Measurements from ENCODE around the gene PTPRG.
A peak's percentile ranks its signal among the peaks of the same experiment; 100 is the strongest.

The PTPRG gene

DNA sequence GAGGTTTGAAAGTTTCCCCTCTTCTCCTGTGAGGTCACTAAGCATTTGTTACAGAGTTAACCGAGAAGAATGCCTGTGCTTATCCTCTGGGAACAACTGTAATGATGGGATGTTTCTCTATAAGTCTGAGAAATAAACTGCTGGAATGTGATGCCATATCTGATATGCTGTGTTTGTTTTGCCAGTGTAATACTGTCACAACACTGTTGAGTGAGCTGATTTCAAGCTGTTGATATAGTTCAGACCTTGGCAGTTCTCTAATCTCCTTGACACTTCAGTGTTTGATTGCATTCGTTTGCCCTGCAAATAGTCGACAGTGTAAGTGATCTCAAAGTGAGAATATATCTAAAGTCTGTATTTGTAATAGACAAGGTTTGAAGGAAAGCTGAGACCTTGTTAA lies 73.3 kb downstream of the PTPRG start:
- no peaks in the 10 kb centered on the region for H3K27me3 Mint-ChIP-seq (ENCODE audit: low read depth, poor library complexity)
- H3K4me1 Mint-ChIP-seq = peaks cover 16% of the 10 kb centered on the region
- peaks cover 61% of the 10 kb centered on the region for H3K36me3 Mint-ChIP-seq (ENCODE audit: low read depth)
- DNase-seq = no peak
- peak overlapping the region; percentile 69 for H3K27ac Mint-ChIP-seq
- H3K4me3 Mint-ChIP-seq = no peak overlapping the region
- TF ChIP-seq, protein P1, sequence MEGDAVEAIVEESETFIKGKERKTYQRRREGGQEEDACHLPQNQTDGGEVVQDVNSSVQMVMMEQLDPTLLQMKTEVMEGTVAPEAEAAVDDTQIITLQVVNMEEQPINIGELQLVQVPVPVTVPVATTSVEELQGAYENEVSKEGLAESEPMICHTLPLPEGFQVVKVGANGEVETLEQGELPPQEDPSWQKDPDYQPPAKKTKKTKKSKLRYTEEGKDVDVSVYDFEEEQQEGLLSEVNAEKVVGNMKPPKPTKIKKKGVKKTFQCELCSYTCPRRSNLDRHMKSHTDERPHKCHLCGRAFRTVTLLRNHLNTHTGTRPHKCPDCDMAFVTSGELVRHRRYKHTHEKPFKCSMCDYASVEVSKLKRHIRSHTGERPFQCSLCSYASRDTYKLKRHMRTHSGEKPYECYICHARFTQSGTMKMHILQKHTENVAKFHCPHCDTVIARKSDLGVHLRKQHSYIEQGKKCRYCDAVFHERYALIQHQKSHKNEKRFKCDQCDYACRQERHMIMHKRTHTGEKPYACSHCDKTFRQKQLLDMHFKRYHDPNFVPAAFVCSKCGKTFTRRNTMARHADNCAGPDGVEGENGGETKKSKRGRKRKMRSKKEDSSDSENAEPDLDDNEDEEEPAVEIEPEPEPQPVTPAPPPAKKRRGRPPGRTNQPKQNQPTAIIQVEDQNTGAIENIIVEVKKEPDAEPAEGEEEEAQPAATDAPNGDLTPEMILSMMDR (IDR thresholded peaks at IDR 0.05) = no peak
- H3K9me3 Mint-ChIP-seq = peaks cover 26% of the 10 kb centered on the region

DNA sequence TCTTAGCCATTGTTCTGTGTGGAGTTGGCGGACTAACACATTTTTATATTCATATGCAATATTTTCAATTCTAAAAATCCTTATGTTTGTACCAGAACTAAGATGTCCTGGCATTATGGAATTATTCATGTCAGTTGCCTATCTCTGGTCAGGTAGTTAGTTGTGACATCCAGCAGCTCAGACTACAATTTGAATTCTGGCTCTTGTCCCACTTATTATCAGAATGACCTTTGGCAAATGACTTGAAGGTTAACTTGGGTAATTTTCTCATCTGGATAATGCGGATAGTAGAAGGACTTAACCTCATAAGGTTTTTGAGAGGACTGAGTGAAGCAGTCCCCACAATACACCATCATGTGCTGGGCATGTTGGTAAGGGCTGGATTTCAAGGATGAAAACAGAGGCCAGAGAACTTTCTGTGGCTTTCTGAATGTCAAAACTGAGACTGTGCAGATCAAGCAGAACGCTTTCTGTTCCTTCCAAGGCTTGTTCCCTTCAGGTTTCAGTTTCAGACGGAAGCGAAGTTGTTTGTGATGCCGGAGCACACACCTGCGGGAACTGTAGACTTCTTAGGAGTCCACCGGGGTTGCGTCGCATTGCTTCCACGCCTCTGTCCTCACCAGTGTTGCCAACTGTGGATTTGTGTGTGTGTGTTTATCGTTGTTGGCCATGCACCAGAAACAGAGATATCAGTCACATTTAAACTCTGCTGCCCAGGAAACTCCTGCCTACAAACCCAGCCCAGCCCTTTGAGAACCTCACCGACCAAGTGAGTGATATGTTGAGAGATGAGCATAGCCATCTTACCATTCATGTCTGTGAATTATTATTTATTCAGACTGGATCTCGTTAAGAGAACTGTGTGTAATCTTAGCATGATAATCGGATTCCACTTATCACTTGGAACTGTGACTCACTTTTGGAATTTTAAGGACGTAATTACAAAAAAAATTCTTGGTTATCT lies 76.0 kb downstream of the PTPRG start:
- peaks cover 68% of the 10 kb centered on the region for H3K36me3 Mint-ChIP-seq (ENCODE audit: low read depth)
- peaks cover 6% of the 10 kb centered on the region for H3K4me1 Mint-ChIP-seq
- peak overlapping the region; percentile 57 for H3K27ac Mint-ChIP-seq
- H3K27me3 Mint-ChIP-seq (ENCODE audit: low read depth, poor library complexity) = no peaks in the 10 kb centered on the region
- no peak for DNase-seq
- H3K4me3 Mint-ChIP-seq = no peak overlapping the region
- TF ChIP-seq, protein P1 (IDR thresholded peaks at IDR 0.05) = no peak
- peaks cover 23% of the 10 kb centered on the region for H3K9me3 Mint-ChIP-seq

DNA sequence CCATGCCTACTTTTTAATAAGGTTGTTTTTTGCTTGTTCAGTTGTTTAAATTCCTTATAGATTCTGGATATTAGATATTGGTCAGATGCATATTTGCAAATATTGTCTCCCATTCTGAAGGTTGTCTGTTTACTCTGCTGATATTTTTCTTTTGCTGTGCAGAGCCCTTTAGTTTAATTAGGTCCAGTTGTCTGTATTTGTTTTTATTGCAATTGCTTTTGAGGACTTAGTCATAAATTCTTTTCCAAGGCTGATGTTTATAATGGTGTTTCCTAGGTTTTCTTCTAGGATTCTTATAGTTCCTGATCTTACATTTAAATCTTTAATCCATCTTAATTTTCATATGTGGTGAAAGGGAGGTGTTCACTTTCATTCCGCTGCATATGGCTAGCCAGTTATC lies 77.4 kb downstream of the PTPRG start:
- Mint-ChIP-seq H3K27ac (no peak overlapping the region), H3K4me3 (no peak overlapping the region), H3K4me1 (peaks cover 6% of the 10 kb centered on the region), H3K36me3 (ENCODE audit: low read depth) (peaks cover 68% of the 10 kb centered on the region), H3K27me3 (ENCODE audit: low read depth, poor library complexity) (no peaks in the 10 kb centered on the region), H3K9me3 (peaks cover 24% of the 10 kb centered on the region)
- TF ChIP-seq, protein P1 (IDR thresholded peaks at IDR 0.05) = no peak
- DNase-seq = no peak

DNA sequence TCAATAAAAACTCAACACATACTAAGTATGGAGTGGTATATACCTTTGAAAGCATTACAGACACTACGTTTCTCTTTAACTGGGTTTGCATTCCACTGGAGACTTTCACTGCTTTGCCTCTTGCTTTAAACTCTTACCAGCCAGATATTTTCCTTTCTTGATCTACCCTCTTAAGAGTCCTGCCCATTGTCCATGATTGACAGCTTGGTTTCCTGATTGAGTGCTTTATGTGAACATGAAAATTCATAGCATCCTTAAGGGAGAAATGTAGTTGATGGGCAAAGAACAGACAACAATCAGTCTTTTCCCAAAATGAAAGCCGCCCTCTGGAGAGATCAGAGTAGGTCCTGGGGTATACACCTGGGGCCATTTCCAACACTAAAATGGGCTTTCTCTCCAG lies 78.6 kb downstream of the PTPRG start:
- Mint-ChIP-seq H3K36me3 (ENCODE audit: low read depth) (peaks cover 80% of the 10 kb centered on the region), H3K27ac (no peak overlapping the region), H3K4me3 (no peak overlapping the region), H3K9me3 (peaks cover 36% of the 10 kb centered on the region), H3K4me1 (no peaks in the 10 kb centered on the region), H3K27me3 (ENCODE audit: low read depth, poor library complexity) (no peaks in the 10 kb centered on the region)
- no peak for DNase-seq
- TF ChIP-seq, protein P1 (IDR thresholded peaks at IDR 0.05) = no peak

DNA sequence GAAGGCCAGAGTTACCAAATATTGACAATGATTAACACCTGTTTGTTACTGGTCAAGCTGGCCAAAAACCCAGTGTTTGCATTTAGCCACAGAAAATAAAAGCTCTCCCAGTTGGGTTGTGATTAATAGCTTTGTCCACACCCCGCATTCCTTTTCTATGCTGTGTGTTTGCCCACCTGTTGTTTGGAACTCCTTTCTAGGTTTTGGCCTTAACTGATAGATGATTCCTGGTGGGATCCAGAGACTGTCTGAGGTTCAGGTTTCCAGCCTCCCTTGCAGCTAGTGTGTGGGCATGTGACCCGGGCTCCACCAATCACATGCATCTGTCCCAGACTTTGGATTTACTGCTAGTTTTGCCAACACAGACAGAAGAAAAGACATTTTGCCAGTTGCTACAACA lies 83.8 kb downstream of the PTPRG start:
- Mint-ChIP-seq H3K36me3 (ENCODE audit: low read depth) (peaks cover 91% of the 10 kb centered on the region), H3K27me3 (ENCODE audit: low read depth, poor library complexity) (no peaks in the 10 kb centered on the region), H3K9me3 (peaks cover 56% of the 10 kb centered on the region), H3K4me1 (peaks cover 3% of the 10 kb centered on the region), H3K4me3 (no peak overlapping the region), H3K27ac (no peak overlapping the region)
- TF ChIP-seq, protein P1 (IDR thresholded peaks at IDR 0.05) = no peak
- no peak for DNase-seq

DNA sequence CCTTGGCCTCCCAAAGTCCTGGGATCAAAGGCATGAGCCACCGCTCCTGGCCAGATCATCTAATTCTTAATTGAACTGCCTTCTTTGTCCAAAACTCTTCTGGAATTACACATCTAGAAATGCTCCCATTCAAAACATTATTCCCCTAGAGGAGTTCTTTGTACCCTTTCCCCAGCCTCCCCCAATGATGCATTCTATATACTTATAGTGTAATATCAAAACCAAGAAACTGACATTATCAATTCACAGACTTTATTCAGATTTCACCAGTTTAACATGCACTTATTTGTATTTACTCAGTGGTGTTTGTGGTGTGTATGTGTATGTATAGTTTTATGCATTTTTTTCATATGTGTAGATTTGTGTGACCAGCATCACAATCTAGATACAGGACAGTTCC lies 85.0 kb downstream of the PTPRG start:
- TF ChIP-seq, protein P1 (IDR thresholded peaks at IDR 0.05) = no peak
- Mint-ChIP-seq H3K36me3 (ENCODE audit: low read depth) (peaks cover 89% of the 10 kb centered on the region), H3K9me3 (peaks cover 59% of the 10 kb centered on the region), H3K27ac (no peak overlapping the region), H3K27me3 (ENCODE audit: low read depth, poor library complexity) (no peaks in the 10 kb centered on the region), H3K4me1 (peaks cover 3% of the 10 kb centered on the region), H3K4me3 (no peak overlapping the region)
- no peak for DNase-seq

All from nephron progenitor cell (in vitro differentiated cells).